Left forelimb (tissue), 1 donor: Measurements from ENCODE around the gene ANAPC1.
"Not testable (repeated sequence)": the region's sequence is repeated elsewhere in the genome, so short reads cannot be mapped to it uniquely, and the experiment has no call there.

ENCODE experiments used
- DNase-seq: peaks from one replicate; pipeline ENCODE4 v3.0.0-alpha.2; 2018; ENCODE audit warnings: low spot score

The ANAPC1 gene

GRCh38 chr2:111883661-111884591 lies at the start of gene ANAPC1:
Gene ANAPC1 (minus strand): TSS chr2:111884193. CDS start chr2:111880825, 3,368 bp downstream.
- DNase-seq: peak; percentile 89

GRCh38 chr2:111932841-111933291 lies 48.9 kb upstream of the ANAPC1 start:
- no peak for DNase-seq

GRCh38 chr2:111930875-111931274 lies 46.9 kb upstream of the ANAPC1 start:
- no peak for DNase-seq

- DNase-seq: no peak
Observed at GRCh38 chr2:111930409-111930808, 46.4 kb upstream of the ANAPC1 start.

GRCh38 chr2:111927723-111928122 lies 43.7 kb upstream of the ANAPC1 start:
- no peak for DNase-seq

- DNase-seq: no peak
Observed at GRCh38 chr2:111924617-111925107, 40.7 kb upstream of the ANAPC1 start.

- DNase-seq: peak; percentile 74
Observed at GRCh38 chr2:111923276-111923804, 39.3 kb upstream of the ANAPC1 start.

GRCh38 chr2:111919794-111920608 lies 36.0 kb upstream of the ANAPC1 start:
- no peak for DNase-seq

- no peak for DNase-seq
Observed at GRCh38 chr2:111919365-111919764, 35.4 kb upstream of the ANAPC1 start.

- no peak for DNase-seq
Observed at GRCh38 chr2:111918383-111918806, 34.4 kb upstream of the ANAPC1 start.

GRCh38 chr2:111917106-111917505 lies 33.1 kb upstream of the ANAPC1 start:
- no peak for DNase-seq

- no peak for DNase-seq
Observed at GRCh38 chr2:111912547-111912946, 28.6 kb upstream of the ANAPC1 start.

- DNase-seq: not testable (repeated sequence)
Observed at GRCh38 chr2:111911295-111911977, 27.4 kb upstream of the ANAPC1 start.

- DNase-seq: no peak
Observed at GRCh38 chr2:111910609-111911277, 26.8 kb upstream of the ANAPC1 start.

GRCh38 chr2:111909997-111910396 lies 26.0 kb upstream of the ANAPC1 start:
- not testable (repeated sequence) for DNase-seq

- no peak for DNase-seq
Observed at GRCh38 chr2:111909079-111909478, 25.1 kb upstream of the ANAPC1 start.

- no peak for DNase-seq
Observed at GRCh38 chr2:111908578-111908977, 24.6 kb upstream of the ANAPC1 start.

- no peak for DNase-seq
Observed at GRCh38 chr2:111905990-111906735, 22.2 kb upstream of the ANAPC1 start.

GRCh38 chr2:111905475-111905869 lies 21.5 kb upstream of the ANAPC1 start:
- DNase-seq: not testable (repeated sequence)

- DNase-seq: no peak
Observed at GRCh38 chr2:111904726-111905474, 20.9 kb upstream of the ANAPC1 start.
